GM18520 (cell line): ENCODE data around the gene CXCL1.

Experiments
- ATAC-seq: cut with Tn5 transposase; IDR thresholded peaks from one replicate; pipeline ENCODE4 v1.9.1; 2021; ENCODE audit not compliant: unreplicated experiment

The CXCL1 gene

GRCh38 chr4:73869130-73870055 is at the start of gene CXCL1:
Gene CXCL1 (plus strand): TSS chr4:73869393. CDS start chr4:73869471, 78 bp downstream.
- no peak for ATAC-seq

- ATAC-seq = no peak
Measured at GRCh38 chr4:73821325-73821724, 47.9 kb upstream of the CXCL1 start.

GRCh38 chr4:73822389-73822788 is 46.8 kb upstream of the CXCL1 start:
- no peak for ATAC-seq

- no peak for ATAC-seq
Measured at GRCh38 chr4:73822812-73823504, 46.2 kb upstream of the CXCL1 start.

GRCh38 chr4:73823760-73824159 is 45.4 kb upstream of the CXCL1 start:
- ATAC-seq = no peak

- ATAC-seq = no peak
Measured at GRCh38 chr4:73828956-73829355, 40.2 kb upstream of the CXCL1 start.

GRCh38 chr4:73831569-73831968 is 37.6 kb upstream of the CXCL1 start:
- no peak for ATAC-seq

GRCh38 chr4:73832651-73833237 is 36.4 kb upstream of the CXCL1 start:
- ATAC-seq = no peak

GRCh38 chr4:73836373-73837279 is 32.6 kb upstream of the CXCL1 start, which contains the start of gene CXCL6:
Gene CXCL6 (plus strand): TSS chr4:73836678. CDS start chr4:73836751, 73 bp downstream.
- no peak for ATAC-seq

- ATAC-seq = no peak
Measured at GRCh38 chr4:73839071-73839470, 30.1 kb upstream of the CXCL1 start.

GRCh38 chr4:73839715-73840114 is 29.5 kb upstream of the CXCL1 start:
- ATAC-seq = no peak

GRCh38 chr4:73841243-73841925 is 27.8 kb upstream of the CXCL1 start:
- ATAC-seq = no peak

GRCh38 chr4:73842696-73843095 is 26.5 kb upstream of the CXCL1 start:
- ATAC-seq = no peak

GRCh38 chr4:73843369-73843768 is 25.8 kb upstream of the CXCL1 start:
- ATAC-seq = no peak

- ATAC-seq = no peak
Measured at GRCh38 chr4:73844345-73844744, 24.8 kb upstream of the CXCL1 start.

GRCh38 chr4:73844806-73845205 is 24.4 kb upstream of the CXCL1 start:
- ATAC-seq = no peak

- ATAC-seq = no peak
Measured at GRCh38 chr4:73847526-73848182, 21.5 kb upstream of the CXCL1 start.

GRCh38 chr4:73848183-73848777 is 20.9 kb upstream of the CXCL1 start:
- no peak for ATAC-seq
